Measurements from ENCODE around the gene MAN2C1.
"Not testable (repeated sequence)": the region's sequence is repeated elsewhere in the genome, so short reads cannot be mapped to it uniquely, and the experiment has no call there.

The MAN2C1 gene

GRCh38 chr15:75397494-75397893 is 29.1 kb upstream of the MAN2C1 start:
- TF ChIP-seq ARNTL (CRISPR knock-in tag; IDR thresholded peaks at IDR 0.05; ENCODE audit: borderline replicate concordance, low read depth) = no peak
- TF ChIP-seq TCF4 (CRISPR knock-in tag; IDR thresholded peaks at IDR 0.05; ENCODE audit: borderline replicate concordance) = no peak
- TF ChIP-seq, protein P1, sequence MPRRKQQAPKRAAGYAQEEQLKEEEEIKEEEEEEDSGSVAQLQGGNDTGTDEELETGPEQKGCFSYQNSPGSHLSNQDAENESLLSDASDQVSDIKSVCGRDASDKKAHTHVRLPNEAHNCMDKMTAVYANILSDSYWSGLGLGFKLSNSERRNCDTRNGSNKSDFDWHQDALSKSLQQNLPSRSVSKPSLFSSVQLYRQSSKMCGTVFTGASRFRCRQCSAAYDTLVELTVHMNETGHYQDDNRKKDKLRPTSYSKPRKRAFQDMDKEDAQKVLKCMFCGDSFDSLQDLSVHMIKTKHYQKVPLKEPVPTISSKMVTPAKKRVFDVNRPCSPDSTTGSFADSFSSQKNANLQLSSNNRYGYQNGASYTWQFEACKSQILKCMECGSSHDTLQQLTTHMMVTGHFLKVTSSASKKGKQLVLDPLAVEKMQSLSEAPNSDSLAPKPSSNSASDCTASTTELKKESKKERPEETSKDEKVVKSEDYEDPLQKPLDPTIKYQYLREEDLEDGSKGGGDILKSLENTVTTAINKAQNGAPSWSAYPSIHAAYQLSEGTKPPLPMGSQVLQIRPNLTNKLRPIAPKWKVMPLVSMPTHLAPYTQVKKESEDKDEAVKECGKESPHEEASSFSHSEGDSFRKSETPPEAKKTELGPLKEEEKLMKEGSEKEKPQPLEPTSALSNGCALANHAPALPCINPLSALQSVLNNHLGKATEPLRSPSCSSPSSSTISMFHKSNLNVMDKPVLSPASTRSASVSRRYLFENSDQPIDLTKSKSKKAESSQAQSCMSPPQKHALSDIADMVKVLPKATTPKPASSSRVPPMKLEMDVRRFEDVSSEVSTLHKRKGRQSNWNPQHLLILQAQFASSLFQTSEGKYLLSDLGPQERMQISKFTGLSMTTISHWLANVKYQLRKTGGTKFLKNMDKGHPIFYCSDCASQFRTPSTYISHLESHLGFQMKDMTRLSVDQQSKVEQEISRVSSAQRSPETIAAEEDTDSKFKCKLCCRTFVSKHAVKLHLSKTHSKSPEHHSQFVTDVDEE (CRISPR knock-in tag; IDR thresholded peaks at IDR 0.05) = no peak
- no peak for TF ChIP-seq BACH2 (CRISPR knock-in tag; IDR thresholded peaks at IDR 0.05; ENCODE audit: borderline replicate concordance)
- TF ChIP-seq ZNF70 (CRISPR knock-in tag; IDR thresholded peaks at IDR 0.05) = no peak
- no peak for ATAC-seq

- TF ChIP-seq BACH2 (CRISPR knock-in tag; IDR thresholded peaks at IDR 0.05; ENCODE audit: borderline replicate concordance) = no peak
- TF ChIP-seq POU6F1 (CRISPR knock-in tag; IDR thresholded peaks at IDR 0.05; ENCODE audit: borderline replicate concordance, low read depth) = no peak
- no peak for TF ChIP-seq ZNF565 (CRISPR knock-in tag; conservative IDR thresholded peaks at IDR 0.05; ENCODE audit: low read depth)
- no peak for TF ChIP-seq ISL1 (CRISPR knock-in tag; IDR thresholded peaks at IDR 0.05)
- no peak for TF ChIP-seq RARB (CRISPR knock-in tag; IDR thresholded peaks at IDR 0.05)
- no peak for TF ChIP-seq TOX (CRISPR knock-in tag; IDR thresholded peaks at IDR 0.05; ENCODE audit: borderline replicate concordance)
- no peak for TF ChIP-seq ZNF70 (CRISPR knock-in tag; IDR thresholded peaks at IDR 0.05)
- TF ChIP-seq ARNTL (CRISPR knock-in tag; IDR thresholded peaks at IDR 0.05; ENCODE audit: borderline replicate concordance, low read depth) = no peak
- TF ChIP-seq ZNF8 (CRISPR knock-in tag; IDR thresholded peaks at IDR 0.05) = no peak
- TF ChIP-seq ZC3H10 (CRISPR knock-in tag; IDR thresholded peaks at IDR 0.05) = no peak
- TF ChIP-seq, protein P2, sequence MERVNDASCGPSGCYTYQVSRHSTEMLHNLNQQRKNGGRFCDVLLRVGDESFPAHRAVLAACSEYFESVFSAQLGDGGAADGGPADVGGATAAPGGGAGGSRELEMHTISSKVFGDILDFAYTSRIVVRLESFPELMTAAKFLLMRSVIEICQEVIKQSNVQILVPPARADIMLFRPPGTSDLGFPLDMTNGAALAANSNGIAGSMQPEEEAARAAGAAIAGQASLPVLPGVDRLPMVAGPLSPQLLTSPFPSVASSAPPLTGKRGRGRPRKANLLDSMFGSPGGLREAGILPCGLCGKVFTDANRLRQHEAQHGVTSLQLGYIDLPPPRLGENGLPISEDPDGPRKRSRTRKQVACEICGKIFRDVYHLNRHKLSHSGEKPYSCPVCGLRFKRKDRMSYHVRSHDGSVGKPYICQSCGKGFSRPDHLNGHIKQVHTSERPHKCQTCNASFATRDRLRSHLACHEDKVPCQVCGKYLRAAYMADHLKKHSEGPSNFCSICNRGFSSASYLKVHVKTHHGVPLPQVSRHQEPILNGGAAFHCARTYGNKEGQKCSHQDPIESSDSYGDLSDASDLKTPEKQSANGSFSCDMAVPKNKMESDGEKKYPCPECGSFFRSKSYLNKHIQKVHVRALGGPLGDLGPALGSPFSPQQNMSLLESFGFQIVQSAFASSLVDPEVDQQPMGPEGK (CRISPR knock-in tag; IDR thresholded peaks at IDR 0.05; ENCODE audit: borderline replicate concordance) = no peak
- TF ChIP-seq, protein P1 (CRISPR knock-in tag; IDR thresholded peaks at IDR 0.05) = no peak
- no peak for TF ChIP-seq ZFP3 (CRISPR knock-in tag; IDR thresholded peaks at IDR 0.05)
- TF ChIP-seq GLIS3 (CRISPR knock-in tag; IDR thresholded peaks at IDR 0.05) = no peak
- TF ChIP-seq CSRNP3 (CRISPR knock-in tag; IDR thresholded peaks at IDR 0.05) = no peak
- no peak for ATAC-seq
These were observed 21.5 kb upstream of the MAN2C1 start for GRCh38 chr15:75389791-75390382.

GRCh38 chr15:75383986-75384385 is 15.6 kb upstream of the MAN2C1 start:
- not testable (repeated sequence) for ATAC-seq

DNA sequence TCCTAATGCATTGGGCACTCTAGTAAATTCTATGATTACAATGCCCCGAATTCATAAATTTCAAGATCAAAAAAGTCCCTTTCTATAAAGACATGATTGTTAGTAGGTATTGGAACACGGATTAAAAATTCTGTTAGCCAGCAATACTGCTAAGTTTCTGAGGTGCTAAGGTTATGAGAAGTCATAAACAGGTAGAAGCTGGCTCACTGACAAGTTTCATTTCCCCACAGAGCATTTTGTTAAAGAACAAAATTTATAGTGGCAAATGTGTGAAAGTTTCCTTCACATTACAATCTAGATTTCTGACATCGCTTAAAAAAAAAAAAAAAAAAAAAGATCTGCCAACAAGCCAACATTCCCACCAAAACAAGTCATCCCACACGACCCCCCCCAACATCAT is 12.4 kb upstream of the MAN2C1 start:
- TF ChIP-seq CSRNP3 (CRISPR knock-in tag; IDR thresholded peaks at IDR 0.05) (no peak), PPARA (CRISPR knock-in tag; IDR thresholded peaks at IDR 0.05; ENCODE audit: borderline replicate concordance) (no peak), SNAI2 (CRISPR knock-in tag; IDR thresholded peaks at IDR 0.05) (no peak), ARNTL (CRISPR knock-in tag; IDR thresholded peaks at IDR 0.05; ENCODE audit: borderline replicate concordance, low read depth) (no peak), ZFP30 (CRISPR knock-in tag; IDR thresholded peaks at IDR 0.05) (no peak), RARB (CRISPR knock-in tag; IDR thresholded peaks at IDR 0.05) (no peak), ZNF565 (CRISPR knock-in tag; conservative IDR thresholded peaks at IDR 0.05; ENCODE audit: low read depth) (no peak), ESRRG (CRISPR knock-in tag; IDR thresholded peaks at IDR 0.05) (no peak), ZNF70 (CRISPR knock-in tag; IDR thresholded peaks at IDR 0.05) (no peak), TOX (CRISPR knock-in tag; IDR thresholded peaks at IDR 0.05; ENCODE audit: borderline replicate concordance) (no peak), OSR1 (CRISPR knock-in tag; IDR thresholded peaks at IDR 0.05) (no peak), ZFP3 (CRISPR knock-in tag; IDR thresholded peaks at IDR 0.05) (no peak)
- TF ChIP-seq, protein P2 (CRISPR knock-in tag; IDR thresholded peaks at IDR 0.05; ENCODE audit: borderline replicate concordance) = no peak
- ATAC-seq = no peak

All from SK-N-SH treated with all-trans-retinoic acid at 6 μM for 48 hours (cell line).